GM12872 (cell line): Measurements from ENCODE around the gene SLC39A10.

Experiments
- CTCF ChIP-seq: IDR thresholded peaks from 3 replicates; pipeline ENCODE4 v1.5.1; 2011; ENCODE audit warnings: low read depth, mild to moderate bottlenecking, low read length, moderate library complexity; ENCODE audit not compliant: insufficient read depth

SLC39A10 gene

GRCh38 chr2:195622966-195623365 lies 34.1 kb upstream of the SLC39A10 start:
- TF ChIP-seq CTCF, result no peak

- no peak for TF ChIP-seq CTCF
These were observed 30.5 kb upstream of the SLC39A10 start for GRCh38 chr2:195626507-195626906.

GRCh38 chr2:195628666-195629065 lies 28.4 kb upstream of the SLC39A10 start:
- no peak for TF ChIP-seq CTCF

- no peak for TF ChIP-seq CTCF
These were observed 24.0 kb upstream of the SLC39A10 start for GRCh38 chr2:195632856-195633572.

- no peak for TF ChIP-seq CTCF
These were observed 23.5 kb upstream of the SLC39A10 start for GRCh38 chr2:195633573-195633870.

GRCh38 chr2:195633974-195634373 lies 23.1 kb upstream of the SLC39A10 start:
- TF ChIP-seq CTCF, result no peak

- TF ChIP-seq CTCF, result no peak
These were observed 20.1 kb upstream of the SLC39A10 start for GRCh38 chr2:195636890-195637289.
